DOHH2 (cell line): Measurements from ENCODE around the gene MACROD1.

Experiments used
- H3F3A ChIP-seq: fragments of 200-600 bp; sonication (generic), shearing (Covaris generic); 2 replicates; pipeline ENCODE4 v1.6.0; 2016; ENCODE audit warnings: antibody characterized with exemption, mild to moderate bottlenecking; ENCODE audit not compliant: control insufficient read depth, insufficient read depth
- H3K27ac ChIP-seq: fragments of 200-600 bp; sonication (generic); 2 replicates; pipeline ENCODE4 v1.5.1; 2014; ENCODE audit warnings: low read depth, mild to moderate bottlenecking, low read length, moderate library complexity
- H3K27me3 ChIP-seq: fragments of 200-600 bp; sonication (generic); 2 replicates; pipeline ENCODE4 v1.6.1; 2014; ENCODE audit warnings: mild to moderate bottlenecking, low read length, mixed read lengths; ENCODE audit not compliant: control insufficient read depth
- H3K36me3 ChIP-seq: fragments of 200-600 bp; sonication (generic); 2 replicates; pipeline ENCODE4 v1.6.1; 2014; ENCODE audit warnings: mild to moderate bottlenecking, low read length, moderate library complexity, mixed read lengths; ENCODE audit not compliant: control insufficient read depth
- H3K4me1 ChIP-seq: fragments of 200-600 bp; sonication (generic); 2 replicates; pipeline ENCODE4 v1.6.1; 2014; ENCODE audit warnings: mild to moderate bottlenecking, low read length, mixed read lengths; ENCODE audit not compliant: control insufficient read depth
- H3K4me2 ChIP-seq: fragments of 200-600 bp; sonication (generic); 2 replicates; pipeline ENCODE4 v1.6.0; 2014; ENCODE audit warnings: mild to moderate bottlenecking, low read length, moderate library complexity
- H3K4me3 ChIP-seq: fragments of 200-600 bp; sonication (generic); 2 replicates; pipeline ENCODE4 v1.5.1; 2014; ENCODE audit warnings: mild to moderate bottlenecking, low read length, mixed read lengths
- H3K79me2 ChIP-seq: fragments of 200-600 bp; sonication (generic); 2 replicates; pipeline ENCODE4 v1.6.1; 2014; ENCODE audit warnings: mild to moderate bottlenecking, low read length, mixed read lengths; ENCODE audit not compliant: control insufficient read depth
- H3K9me2 ChIP-seq: fragments of 200-600 bp; sonication (generic); replicated peaks from 2 replicates; pipeline ENCODE4 v1.6.1; 2014; ENCODE audit warnings: mild to moderate bottlenecking, low read length, mixed read lengths; ENCODE audit not compliant: control insufficient read depth
- H3K9me3 ChIP-seq: fragments of 200-600 bp; sonication (generic); 2 replicates; pipeline ENCODE4 v1.6.1; 2014; ENCODE audit warnings: antibody characterized with exemption, low read length, mixed read lengths; ENCODE audit not compliant: control insufficient read depth, insufficient read depth
- H4K20me1 ChIP-seq: fragments of 200-600 bp; sonication (generic); 2 replicates; pipeline ENCODE4 v1.6.0; 2014; ENCODE audit warnings: low read depth, mild to moderate bottlenecking, antibody characterized with exemption, low read length, moderate library complexity; ENCODE audit not compliant: control insufficient read depth, insufficient read depth
- EZH2phosphoT487 ChIP-seq: fragments of 200-600 bp; sonication (generic); IDR thresholded peaks from 2 replicates; pipeline ENCODE4 v1.6.1; 2017; ENCODE audit warnings: borderline replicate concordance, mild to moderate bottlenecking, antibody characterized with exemption, low read length, moderate library complexity, mixed read lengths
- TF ChIP-seq, protein P1 (sequence below): fragments of 200-600 bp; sonication (generic); IDR thresholded peaks from one replicate; pipeline ENCODE4 v1.5.1; 2014; ENCODE audit warnings: antibody characterized with exemption, mild to moderate bottlenecking, low read depth, low read length; ENCODE audit not compliant: poor library complexity, severe bottlenecking

Gene MACROD1

DNA sequence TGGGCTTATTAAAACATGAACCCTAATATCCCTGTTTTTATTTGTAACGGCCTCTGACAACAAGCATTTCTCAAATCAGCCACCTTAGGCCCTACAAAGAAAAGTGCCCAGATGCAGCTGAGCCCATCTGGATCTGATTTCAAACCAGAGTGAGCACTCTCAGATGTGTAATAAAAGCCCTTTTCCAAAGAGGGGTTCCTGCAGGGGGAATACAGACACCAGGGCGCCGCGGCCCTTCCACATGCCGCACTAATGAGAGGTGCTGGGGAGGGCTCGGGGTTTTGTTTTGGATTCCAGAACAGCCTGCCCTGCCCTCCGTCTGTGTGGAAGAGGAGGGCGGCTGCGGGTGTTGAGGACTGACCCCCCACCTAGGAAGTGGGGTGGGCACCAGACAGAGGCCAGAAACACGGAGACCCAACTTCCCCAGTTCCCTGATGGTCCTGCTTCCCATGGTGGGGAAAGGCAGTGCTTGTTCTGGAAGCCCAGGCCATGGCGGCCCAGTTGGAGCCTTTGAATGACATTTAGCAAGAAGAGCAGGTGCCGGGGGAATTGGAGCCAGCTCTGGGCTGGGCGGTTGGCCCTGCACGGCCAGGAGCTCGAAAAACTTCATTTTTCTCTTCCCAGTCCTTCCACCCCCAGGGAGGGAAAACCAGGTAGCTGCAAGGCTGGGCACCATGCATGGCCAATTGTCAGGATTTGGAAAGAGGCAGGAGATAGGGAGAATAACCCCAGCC is 63.7 kb downstream of the MACROD1 start:
- no peaks in the 10 kb centered on the region for H3K9me2 ChIP-seq
- no peaks in the 10 kb centered on the region for H4K20me1 ChIP-seq
- H3K79me2 ChIP-seq = no peaks in the 10 kb centered on the region
- H3K4me1 ChIP-seq = peaks cover 18% of the 10 kb centered on the region
- no peak for TF ChIP-seq EZH2phosphoT487
- TF ChIP-seq, protein P1, sequence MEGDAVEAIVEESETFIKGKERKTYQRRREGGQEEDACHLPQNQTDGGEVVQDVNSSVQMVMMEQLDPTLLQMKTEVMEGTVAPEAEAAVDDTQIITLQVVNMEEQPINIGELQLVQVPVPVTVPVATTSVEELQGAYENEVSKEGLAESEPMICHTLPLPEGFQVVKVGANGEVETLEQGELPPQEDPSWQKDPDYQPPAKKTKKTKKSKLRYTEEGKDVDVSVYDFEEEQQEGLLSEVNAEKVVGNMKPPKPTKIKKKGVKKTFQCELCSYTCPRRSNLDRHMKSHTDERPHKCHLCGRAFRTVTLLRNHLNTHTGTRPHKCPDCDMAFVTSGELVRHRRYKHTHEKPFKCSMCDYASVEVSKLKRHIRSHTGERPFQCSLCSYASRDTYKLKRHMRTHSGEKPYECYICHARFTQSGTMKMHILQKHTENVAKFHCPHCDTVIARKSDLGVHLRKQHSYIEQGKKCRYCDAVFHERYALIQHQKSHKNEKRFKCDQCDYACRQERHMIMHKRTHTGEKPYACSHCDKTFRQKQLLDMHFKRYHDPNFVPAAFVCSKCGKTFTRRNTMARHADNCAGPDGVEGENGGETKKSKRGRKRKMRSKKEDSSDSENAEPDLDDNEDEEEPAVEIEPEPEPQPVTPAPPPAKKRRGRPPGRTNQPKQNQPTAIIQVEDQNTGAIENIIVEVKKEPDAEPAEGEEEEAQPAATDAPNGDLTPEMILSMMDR = no peak
- 0 out of 2 replicates have a peak, but pooled peaks cover 4% of the 10 kb centered on the region for H3K27me3 ChIP-seq
- H3K27ac ChIP-seq = no peak overlapping the region
- no peaks in the 10 kb centered on the region for H3K36me3 ChIP-seq
- no peaks in the 10 kb centered on the region for H3K9me3 ChIP-seq
- H3F3A ChIP-seq = no peaks in the 10 kb centered on the region
- no peak overlapping the region for H3K4me2 ChIP-seq
- no peak overlapping the region for H3K4me3 ChIP-seq

- Histone ChIP-seq H3K79me2 (no peaks in the 10 kb centered on the region), H3K27me3 (0 out of 2 replicates have a peak, but pooled peaks cover 4% of the 10 kb centered on the region), H3K4me2 (no peak overlapping the region)
Observed at GRCh38 chr11:64101461-64101860, 64.5 kb downstream of the MACROD1 start.

DNA sequence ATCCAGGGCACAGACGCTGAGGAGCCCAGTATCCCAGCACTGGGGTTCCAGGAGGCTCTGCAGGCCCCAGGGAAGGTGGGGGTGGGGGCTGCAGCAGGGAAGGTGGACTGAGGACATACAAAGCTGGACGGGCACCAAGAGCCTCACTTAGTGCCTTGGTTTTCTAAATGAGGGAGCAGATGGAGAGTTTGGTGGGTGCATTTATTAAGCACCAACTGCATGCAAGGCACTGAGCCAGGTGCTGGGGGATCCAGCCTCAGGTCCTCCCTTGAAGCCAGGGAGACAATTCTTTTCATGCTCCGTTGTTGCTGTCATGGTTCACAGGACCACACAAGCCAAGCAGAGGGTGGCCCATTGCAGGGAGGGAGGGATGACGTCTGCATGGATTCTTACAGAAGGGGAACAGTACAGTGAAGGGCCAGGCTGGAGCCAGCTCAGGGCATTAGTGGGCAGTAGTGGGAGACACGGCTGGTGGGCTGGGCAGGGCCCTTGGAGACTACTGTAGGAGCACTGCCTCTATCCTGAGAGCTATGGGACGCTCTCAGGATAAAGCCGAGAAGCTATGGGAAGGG is 65.0 kb downstream of the MACROD1 start:
- H3K27me3 ChIP-seq = 0 out of 2 replicates have a peak, but pooled peaks cover 4% of the 10 kb centered on the region
- peak overlapping the region; percentile 43 for H3K4me3 ChIP-seq
- H3K79me2 ChIP-seq = no peaks in the 10 kb centered on the region
- no peaks in the 10 kb centered on the region for H3F3A ChIP-seq
- H3K4me2 ChIP-seq = peak overlapping the region; percentile 67
- no peak overlapping the region for H3K27ac ChIP-seq
- no peaks in the 10 kb centered on the region for H3K9me2 ChIP-seq
- H3K36me3 ChIP-seq = no peaks in the 10 kb centered on the region
- H3K4me1 ChIP-seq = peaks cover 14% of the 10 kb centered on the region
- no peaks in the 10 kb centered on the region for H3K9me3 ChIP-seq
- no peak for TF ChIP-seq EZH2phosphoT487
- TF ChIP-seq, protein P1 = no peak
- H4K20me1 ChIP-seq = no peaks in the 10 kb centered on the region

More at GRCh38 chr11:64101461-64101860, 64.5 kb downstream of the MACROD1 start:
- no peaks in the 10 kb centered on the region for H3K36me3 ChIP-seq
- no peak overlapping the region for H3K27ac ChIP-seq
- H3K4me3 ChIP-seq = no peak overlapping the region
- no peaks in the 10 kb centered on the region for H4K20me1 ChIP-seq
- peaks cover 14% of the 10 kb centered on the region for H3K4me1 ChIP-seq
- H3K9me3 ChIP-seq = no peaks in the 10 kb centered on the region
- H3F3A ChIP-seq = no peaks in the 10 kb centered on the region
- TF ChIP-seq EZH2phosphoT487 = no peak
- TF ChIP-seq, protein P1 = no peak
- H3K9me2 ChIP-seq = no peaks in the 10 kb centered on the region
